Measurements from ENCODE around the gene ZNF281. TPM values are rescaled to one million over a fixed set of nuclear protein-coding genes. Genes with fewer than 3 reads are reported as not detected.
A peak's percentile ranks its signal among the peaks of the same experiment; 100 is the strongest.

ZNF281 gene
- total and polyA plus RNA-seq, 2 of the 4 experiments (the other 2 are of a cell fraction), result 7.0 to 37.5 TPM

- dilution Hi-C loops (cut with HindIII; ENCODE audit: low sequenced_read_pairs, unreplicated experiment), result no loop called here
- no CpG with 5 or more reads among the region's 4 CpGs for WGBS, 2 experiments (ENCODE audit: extremely low coverage in 2 of 2, insufficient read length in 1 of 2)
- Histone ChIP-seq H3K4ac (ENCODE audit: low read depth, low read length) (no peak overlapping the region; the same call in 1 of the 2 replicates), H3K14ac (replicated peaks; ENCODE audit: low read depth, low read length) (no peak overlapping the region), H3K4me1 (ENCODE audit: control insufficient read depth, insufficient read depth, low read length) (peaks cover under 1% of the 10 kb centered on the region; the same call in 1 of the 2 replicates), H4K5ac (ENCODE audit: low read depth, low read length) (no peak overlapping the region), H2BK5ac (ENCODE audit: low read depth, low read length, poor library complexity, severe bottlenecking) (no peak overlapping the region), H2BK20ac (ENCODE audit: low read depth, low read length) (peak overlapping the region; percentile 11; the same call in 1 of the 2 replicates), H3K23ac (ENCODE audit: low read depth, low read length) (no peak overlapping the region), H3K9ac (ENCODE audit: low read depth, low read length) (no peak overlapping the region), H3K9me3 (ENCODE audit: control insufficient read depth, insufficient read depth, low read length) (no peaks in the 10 kb centered on the region; the same call in 1 of the 2 replicates), H2BK15ac (ENCODE audit: low read depth, low read length) (peak overlapping the region; percentile 0; the same call in 1 of the 3 replicates), H3K36me3 (ENCODE audit: control insufficient read depth, insufficient read depth, low read length) (no peaks in the 10 kb centered on the region), H4K91ac (ENCODE audit: insufficient read depth, low read depth, low read length) (no peak overlapping the region), H3K79me1 (ENCODE audit: low read depth in 1 of 2, low read length in 2 of 2) (no peaks in the 10 kb centered on the region), H2AFZ (replicated peaks; ENCODE audit: low read length, poor library complexity) (no peak overlapping the region), H3K4me2 (ENCODE audit: low read depth, low read length) (no peak overlapping the region), H3K27me3 (ENCODE audit: control insufficient read depth, insufficient read depth, low read length) (no peaks in the 10 kb centered on the region), H3K56ac (ENCODE audit: extremely low read depth, insufficient read depth, low read length) (no peak overlapping the region), H3K9me1 (ENCODE audit: insufficient read depth, low read length) (no peaks in the 10 kb centered on the region), H4K20me1 (ENCODE audit: insufficient read depth, low read length) (no peaks in the 10 kb centered on the region), H3K18ac (ENCODE audit: low read depth, low read length) (no peak overlapping the region), H3K27ac (ENCODE audit: insufficient read depth, low read length) (no peak overlapping the region), H3K4me3 (ENCODE audit: insufficient read depth, low read depth, low read length) (no peak overlapping the region), H2AK5ac (ENCODE audit: low read depth, low read length) (no peak overlapping the region; the same call in 1 of the 2 replicates), H2AK9ac (replicated peaks; ENCODE audit: low read depth, low read length, poor library complexity) (no peak overlapping the region), H2BK120ac (ENCODE audit: low read depth, low read length) (no peak overlapping the region), H4K8ac (ENCODE audit: low read depth in 2 of 2, low read length in 2 of 2) (no peak overlapping the region)
- intact Hi-C loops (cut with micrococcal nuclease), result no loop called here
- DNase-seq, result no peak
- no TSS peak for BruUV-seq (replicated peaks)
- ChIA-PET CTCF (no interaction called here), POLR2A (ENCODE audit: unreplicated experiment) (no interaction called here)
- no peak for ATAC-seq (ENCODE audit: low read depth)
- in situ Hi-C loops (cut with MboI; ENCODE audit: low sequenced_read_pairs), result no loop called here
- TF ChIP-seq CTCF (conservative IDR thresholded peaks at IDR 0.05; ENCODE audit: low read depth, low read length), result no peak
- no peak for TF ChIP-seq RFX5 (IDR thresholded peaks at IDR 0.05; ENCODE audit: low read depth, low read length)
- no peak for TF ChIP-seq CEBPB (IDR thresholded peaks at IDR 0.05; ENCODE audit: low read depth, low read length)
- no peak for TF ChIP-seq USF2 (IDR thresholded peaks at IDR 0.05; ENCODE audit: low read depth, low read length)
- no peak for TF ChIP-seq MXI1 (IDR thresholded peaks at IDR 0.05; ENCODE audit: borderline replicate concordance, low read depth, low read length)
- TF ChIP-seq CHD1 (IDR thresholded peaks at IDR 0.05; ENCODE audit: low read depth, low read length), result no peak
- TF ChIP-seq RCOR1 (IDR thresholded peaks at IDR 0.05; ENCODE audit: insufficient replicate concordance, low read length), result no peak
- TF ChIP-seq RAD21 (IDR thresholded peaks at IDR 0.05; ENCODE audit: low read length), result no peak
- no peak for TF ChIP-seq MAFK (IDR thresholded peaks at IDR 0.05; ENCODE audit: low read depth, low read length)
- TF ChIP-seq ELK1 (IDR thresholded peaks at IDR 0.05; ENCODE audit: borderline replicate concordance, low read depth, low read length), result no peak
- no peak for TF ChIP-seq MAZ (IDR thresholded peaks at IDR 0.05; ENCODE audit: borderline replicate concordance, low read depth, low read length)
- TF ChIP-seq BHLHE40 (IDR thresholded peaks at IDR 0.05; ENCODE audit: low read depth, low read length), result no peak
- TF ChIP-seq POLR2A (IDR thresholded peaks at IDR 0.05; ENCODE audit: low read depth, low read length), result no peak
- TF ChIP-seq NFE2L2 (IDR thresholded peaks at IDR 0.05; ENCODE audit: low read depth, low read length), result no peak
- no peak for TF ChIP-seq SMC3 (IDR thresholded peaks at IDR 0.05; ENCODE audit: low read depth, low read length)
- no peak for TF ChIP-seq FOS (IDR thresholded peaks at IDR 0.05; ENCODE audit: low read depth, low read length)
Measured at GRCh38 chr1:200444478-200444877, 34.6 kb upstream of the ZNF281 start.
